Muscle of back (tissue), 11 donors: ENCODE measurements around the gene PROK2. TPM values are rescaled to one million over a fixed set of nuclear protein-coding genes. Genes with fewer than 3 reads are reported as not detected.
A peak's percentile ranks its signal among the peaks of the same experiment; 100 is the strongest.

Experiments used
- DNase-seq, 3 donors: peaks; one replicate each; pipeline versions ENCODE4 v3.0.0 to v3.0.0-alpha.2; 2013
- polyA plus RNA-seq, 10 donors: library from polyadenylated mRNA; unstranded; fragments of 120-200 nt; gene quantifications; one replicate each; pipeline ENCODE4 v1.2.1, GENCODE V29; 2013; ENCODE audit not compliant: insufficient read length in 10 of 10

Gene PROK2
- polyA plus RNA-seq, 10 donors, result 0.25 to 2.4 (median 0.82) TPM

DNA sequence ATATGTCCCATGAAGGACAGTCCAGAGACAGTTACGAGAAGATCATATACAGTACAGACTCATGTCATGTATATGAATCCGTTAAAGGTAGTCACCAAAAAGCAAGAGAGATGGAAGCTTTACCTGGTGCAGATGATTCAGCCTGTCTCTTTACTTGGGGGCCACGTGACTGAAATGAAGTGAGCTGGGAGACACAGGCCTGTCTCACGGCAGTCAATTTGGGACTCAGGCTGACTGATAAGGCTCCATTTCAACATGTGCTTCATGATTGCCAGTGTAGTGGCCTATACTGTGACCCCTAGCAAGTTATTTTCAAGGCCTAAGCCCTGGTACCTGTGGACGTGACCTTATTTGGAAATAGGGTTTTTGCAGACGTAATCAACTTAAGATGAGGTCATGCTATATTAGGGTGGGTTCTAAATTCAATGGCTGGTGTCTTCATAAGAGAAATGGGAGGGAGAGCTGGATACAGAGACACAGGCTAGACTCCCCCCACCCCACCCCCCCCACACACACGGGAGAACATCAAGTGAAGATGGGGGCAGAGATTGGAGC is 3.0 kb upstream of the PROK2 start:
- DNase-seq, result no peak

DNA sequence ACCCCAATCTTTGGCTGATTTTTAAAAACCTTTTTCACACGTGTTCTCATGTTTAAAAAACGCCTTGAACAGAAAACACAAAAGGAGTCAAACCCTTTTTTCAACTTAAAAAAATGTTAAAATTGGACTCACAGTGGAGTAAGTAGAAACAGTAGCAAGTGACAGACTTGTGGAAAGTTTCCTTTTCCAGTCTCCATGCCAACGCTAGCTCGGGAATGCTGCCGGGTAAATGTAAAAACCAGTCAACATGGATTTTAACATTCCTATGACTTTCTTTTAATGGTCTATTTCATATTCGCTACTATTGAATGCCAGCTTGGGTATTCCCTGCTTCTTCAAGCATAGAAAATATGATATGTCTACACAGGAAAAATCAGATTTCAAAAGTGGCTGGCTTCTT is 1.6 kb upstream of the PROK2 start:
- DNase-seq, result peak in 2 of 3 donors; percentile 62 to 71

DNA sequence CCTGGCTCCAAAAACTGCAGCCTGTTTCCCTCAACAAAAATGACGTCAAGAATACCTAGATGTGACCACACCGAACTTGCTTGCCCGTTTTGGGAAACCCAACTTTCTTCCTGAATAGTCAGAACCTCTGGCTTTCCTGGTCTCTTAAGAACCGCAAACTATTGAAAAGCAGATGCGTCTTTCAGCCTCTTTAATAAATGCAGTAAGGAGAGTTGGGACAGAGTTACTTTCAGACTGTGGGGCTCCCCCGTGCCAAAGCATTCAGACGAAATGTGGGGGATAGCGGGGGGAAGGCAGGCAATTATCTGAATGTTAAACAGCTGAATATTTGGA is 1.2 kb upstream of the PROK2 start:
- peak in 1 of 3 donors; percentile 52 for DNase-seq

DNA sequence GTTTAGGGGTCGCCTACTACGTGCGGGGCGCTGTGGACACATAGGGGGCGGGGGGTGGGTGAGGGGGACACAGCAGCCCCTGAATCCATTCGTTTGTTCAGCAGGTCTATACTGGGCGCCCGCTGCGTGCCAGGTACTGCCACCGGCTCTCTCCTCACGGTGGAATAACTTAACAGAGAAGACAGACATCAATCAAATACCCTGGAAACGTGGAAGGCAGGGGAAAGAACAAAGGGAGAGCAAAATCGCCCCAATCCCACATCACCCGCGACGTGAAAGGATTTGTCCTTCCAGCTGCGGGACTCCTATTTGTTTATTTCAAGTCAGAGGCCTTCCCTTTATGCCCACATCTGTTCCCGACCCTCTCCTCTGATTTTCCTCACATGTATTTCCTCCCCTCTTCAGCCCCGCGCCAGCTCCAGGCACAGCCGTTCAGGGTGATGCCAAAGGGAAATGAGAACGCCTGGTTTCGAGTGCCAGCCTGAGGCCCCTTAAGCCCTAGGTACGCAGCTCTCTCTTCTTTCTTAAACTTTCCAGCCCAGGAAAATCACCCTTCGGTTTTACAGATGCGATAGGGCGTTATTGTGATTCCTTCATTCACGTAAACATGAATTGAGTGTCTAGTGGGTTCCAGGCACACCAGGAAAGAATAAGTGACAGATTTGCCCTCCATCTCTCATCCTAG is 726 bp upstream of the PROK2 start:
- peak in 1 of 3 donors; percentile 54 for DNase-seq

DNA sequence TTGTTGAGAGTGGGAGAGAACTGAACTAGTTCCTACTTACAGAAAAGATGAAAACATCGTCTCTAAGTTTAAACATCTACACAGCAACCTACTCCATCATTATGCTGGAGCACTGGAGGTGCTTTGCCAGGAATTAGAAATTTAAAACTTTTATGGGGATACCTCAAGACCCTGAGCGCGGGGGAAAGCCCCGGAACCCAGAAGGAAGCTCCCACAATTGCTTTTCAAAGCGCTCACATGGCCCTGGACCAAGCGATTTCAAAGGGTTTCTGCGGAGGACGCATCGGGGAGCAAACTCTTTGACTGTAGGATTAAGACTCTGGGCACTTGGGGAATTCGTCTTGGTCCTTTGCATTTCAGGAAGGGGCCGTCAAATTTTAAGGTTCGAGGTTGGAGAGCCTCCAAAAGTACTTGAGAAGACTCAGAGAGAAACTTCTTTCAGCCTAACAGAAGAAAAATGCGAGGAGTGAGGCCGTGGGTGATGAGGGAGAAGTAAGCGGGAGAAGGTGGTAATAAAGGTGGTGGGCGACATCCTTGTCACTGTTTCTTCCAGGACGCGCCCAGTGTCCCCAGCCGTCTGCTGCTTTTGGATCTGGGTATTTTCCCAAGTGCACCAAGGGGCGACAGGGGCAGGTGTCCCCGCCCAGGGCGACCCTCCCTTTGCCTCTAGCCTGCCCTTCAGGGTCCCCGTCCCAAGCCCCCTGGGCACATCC is 591 bp downstream of the PROK2 start:
- peak in 1 of 3 donors; percentile 45 for DNase-seq

DNA sequence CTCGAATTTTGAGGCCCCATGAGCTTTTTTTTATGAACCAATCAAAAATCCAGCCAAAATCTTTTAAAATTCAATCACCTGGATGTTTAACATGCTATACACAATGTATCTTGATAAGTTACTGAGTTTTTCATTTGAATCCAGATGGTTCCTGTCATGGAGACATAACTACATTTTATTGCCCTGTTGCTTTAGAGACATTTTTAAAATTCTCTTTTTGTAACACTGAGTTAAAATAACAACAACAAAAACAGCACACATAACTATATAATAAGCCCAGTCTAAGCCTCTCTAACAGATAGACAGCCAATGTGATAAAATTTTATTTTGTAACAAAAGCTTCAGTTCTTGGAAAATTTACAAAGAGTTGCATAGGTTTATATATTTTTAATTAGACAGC is 1.8 kb downstream of the PROK2 start:
- no peak for DNase-seq

DNA sequence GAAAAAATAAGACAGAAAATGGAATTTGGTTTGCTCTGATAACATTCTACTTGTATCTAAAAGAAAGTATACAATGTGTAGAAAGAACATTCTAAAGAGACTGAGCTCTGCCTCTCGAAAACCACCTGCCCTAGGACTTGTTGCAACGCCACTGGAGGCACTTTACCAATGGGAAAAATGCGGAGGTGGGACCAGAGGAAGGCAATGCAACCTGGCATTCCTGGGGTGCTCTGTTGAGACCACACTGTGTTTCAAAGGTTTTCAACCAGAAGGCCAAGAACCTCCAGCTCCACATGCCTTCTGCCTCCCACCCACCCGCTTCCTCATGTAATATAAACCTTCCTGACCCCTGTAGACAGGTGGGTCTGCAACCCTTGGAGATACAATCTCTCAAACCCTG is 4.5 kb downstream of the PROK2 start:
- no peak for DNase-seq

DNA sequence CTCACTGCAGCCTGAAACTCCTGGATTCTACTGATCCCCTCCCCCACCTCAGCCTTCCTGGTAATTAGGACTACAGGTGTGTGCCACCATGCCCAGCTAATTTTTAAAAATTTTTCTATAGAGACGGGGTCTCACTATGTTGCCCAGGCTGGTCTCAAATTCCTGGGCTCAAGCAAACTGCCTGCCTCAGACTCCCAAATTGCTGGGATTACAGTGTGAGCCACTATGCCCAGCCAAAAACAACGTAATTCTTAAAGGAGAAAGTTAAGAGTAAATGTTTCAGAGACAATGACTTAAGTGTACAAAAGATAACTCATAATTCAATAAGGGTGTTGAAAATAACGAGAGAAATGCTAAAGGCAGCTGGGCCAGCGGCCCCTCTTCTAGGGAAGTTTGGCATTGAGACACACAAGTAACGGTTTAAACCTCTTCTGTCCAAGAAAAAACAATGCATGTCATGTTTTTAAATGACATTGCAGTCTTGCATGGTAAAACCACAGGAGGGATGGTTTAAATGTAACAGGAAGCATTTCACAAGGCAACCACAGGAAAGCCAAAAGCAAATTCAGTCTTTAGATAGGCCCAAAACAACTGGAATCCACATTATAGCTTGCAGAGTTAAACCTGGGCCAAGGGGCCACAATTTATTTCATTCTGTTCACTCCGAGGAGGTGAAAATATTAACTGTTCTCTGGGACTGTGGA is 5.1 kb downstream of the PROK2 start:
- peak in 1 of 3 donors; percentile 31 for DNase-seq

DNA sequence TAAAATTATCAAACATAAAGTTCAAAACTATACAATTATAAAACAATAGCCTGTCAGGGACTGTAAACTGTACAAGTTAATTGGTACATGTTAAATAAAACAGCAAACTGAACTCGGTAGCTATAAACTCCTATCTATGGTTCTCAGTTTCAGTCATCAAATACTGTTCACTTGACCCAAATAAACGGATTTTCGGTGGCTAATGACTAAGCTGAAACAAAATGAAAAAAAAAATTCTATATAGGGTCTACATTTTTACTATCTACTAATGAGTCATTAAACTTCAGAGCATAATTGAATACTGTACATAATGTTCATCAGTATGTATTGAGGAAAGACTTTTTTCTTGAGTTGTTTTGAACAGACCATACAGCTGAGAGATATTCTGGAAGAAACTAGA is 6.6 kb downstream of the PROK2 start:
- no peak for DNase-seq

DNA sequence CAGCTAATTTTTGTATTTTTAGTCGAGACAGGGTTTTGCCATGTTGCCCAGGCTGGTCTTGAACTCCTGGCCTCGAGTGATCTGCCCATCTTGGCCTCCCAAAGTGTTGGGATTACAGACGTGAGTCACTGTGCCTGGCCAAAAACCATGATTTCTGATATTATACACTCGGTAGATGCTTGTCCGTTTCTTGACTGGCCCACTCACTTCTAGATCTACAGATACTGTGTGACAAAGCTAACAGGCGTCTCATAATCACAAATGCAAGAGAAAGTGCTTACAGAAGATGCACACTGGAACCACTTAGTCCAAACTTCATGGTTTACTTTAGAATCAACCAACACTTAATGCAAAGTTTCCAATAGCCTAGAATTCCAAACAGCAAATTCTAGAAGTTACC is 8.4 kb downstream of the PROK2 start:
- no peak for DNase-seq

DNA sequence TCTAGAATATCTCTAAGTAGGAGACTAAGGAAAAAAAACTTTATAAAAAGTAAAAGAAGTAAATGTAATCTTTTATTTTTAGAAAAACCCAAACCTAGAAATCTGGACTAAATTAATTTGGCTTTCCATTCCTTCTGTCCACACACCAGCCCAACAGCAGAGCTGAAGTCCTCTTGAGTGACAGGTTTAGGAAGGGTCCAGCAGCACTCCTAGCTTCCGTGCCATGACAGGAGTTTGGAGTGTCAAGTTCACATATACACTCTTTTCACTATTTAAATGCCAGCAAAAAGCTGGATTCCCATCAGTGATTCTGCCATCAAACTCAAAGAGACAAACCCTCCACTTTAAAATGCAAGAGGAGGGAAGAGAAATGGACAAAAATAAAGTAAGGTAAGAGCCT is 13.1 kb downstream of the PROK2 start:
- DNase-seq, result no peak

DNA sequence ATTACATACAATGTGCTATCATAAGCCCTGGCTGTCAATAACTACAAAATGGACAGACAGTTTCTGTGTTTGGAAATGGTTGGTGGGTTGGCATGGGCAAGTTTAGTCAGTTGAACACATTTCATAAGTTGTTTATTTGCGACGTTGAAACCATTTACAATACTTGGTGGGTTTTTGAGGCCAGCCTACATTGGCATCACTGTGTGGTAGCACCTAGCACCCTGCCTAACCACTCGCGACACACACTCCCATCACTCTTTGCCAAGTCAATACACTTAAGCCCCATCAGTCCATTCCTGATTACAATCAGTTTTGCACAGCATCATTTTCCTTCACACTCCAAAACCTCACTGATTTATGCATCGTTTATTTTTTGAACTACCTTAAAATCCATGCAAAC is 13.8 kb downstream of the PROK2 start:
- no peak for DNase-seq

DNA sequence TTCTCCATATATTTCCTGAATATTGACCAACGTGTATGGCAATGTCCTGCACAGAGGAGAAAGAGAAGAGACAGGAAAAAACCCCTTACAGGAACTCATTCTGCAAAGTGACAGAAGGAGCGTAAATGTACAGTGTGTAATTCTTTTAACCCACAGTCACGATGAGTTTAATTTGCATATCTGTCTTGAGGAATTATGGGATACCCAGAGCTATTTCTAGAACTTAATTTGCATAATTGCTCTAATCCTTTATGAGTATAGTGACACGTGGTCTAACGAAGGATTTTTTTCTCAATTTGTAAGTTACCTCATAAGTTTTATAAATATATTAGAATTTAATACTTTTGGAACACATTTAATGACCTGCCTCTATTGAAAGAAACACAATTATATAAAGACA is 21.5 kb downstream of the PROK2 start:
- no peak for DNase-seq

DNA sequence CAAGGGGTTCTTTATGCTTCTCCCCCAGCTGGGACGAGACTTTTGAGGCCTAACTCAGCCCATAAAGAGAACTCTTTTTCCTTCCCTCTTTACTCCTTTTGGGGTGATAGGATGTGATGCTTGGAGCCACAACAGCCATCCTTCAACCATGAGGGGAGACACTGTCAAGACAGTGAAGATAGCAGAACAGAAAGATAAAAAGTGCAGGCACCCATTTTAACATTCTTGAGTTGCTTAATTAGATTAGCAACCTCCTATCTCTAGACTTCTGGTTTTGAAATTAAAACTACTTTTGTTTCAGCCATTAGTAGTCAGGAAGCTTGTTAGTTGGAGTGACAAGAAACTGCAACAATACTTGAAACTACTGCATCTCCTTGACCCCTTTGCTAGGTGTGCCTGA is 24.8 kb downstream of the PROK2 start:
- no peak for DNase-seq

DNA sequence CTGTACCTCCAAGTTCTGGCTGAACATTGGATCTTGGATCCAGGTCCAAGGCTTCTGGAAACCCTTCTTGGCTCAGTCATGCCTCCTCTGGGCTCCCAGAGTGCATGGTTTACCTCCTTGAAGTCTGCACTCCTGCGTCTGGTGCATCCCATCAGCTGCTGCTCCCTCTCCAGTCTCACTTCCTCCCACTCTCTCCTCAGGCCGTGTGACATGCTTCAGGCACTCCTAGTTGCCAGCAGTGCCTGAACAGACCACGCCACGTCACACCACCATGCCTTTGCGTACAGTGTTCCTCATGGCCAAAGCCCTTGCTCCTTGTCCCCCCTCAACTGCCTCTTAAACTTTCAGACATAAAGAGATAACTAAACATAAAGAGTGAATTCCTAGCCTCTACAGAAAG is 25.5 kb downstream of the PROK2 start:
- DNase-seq, result no peak

DNA sequence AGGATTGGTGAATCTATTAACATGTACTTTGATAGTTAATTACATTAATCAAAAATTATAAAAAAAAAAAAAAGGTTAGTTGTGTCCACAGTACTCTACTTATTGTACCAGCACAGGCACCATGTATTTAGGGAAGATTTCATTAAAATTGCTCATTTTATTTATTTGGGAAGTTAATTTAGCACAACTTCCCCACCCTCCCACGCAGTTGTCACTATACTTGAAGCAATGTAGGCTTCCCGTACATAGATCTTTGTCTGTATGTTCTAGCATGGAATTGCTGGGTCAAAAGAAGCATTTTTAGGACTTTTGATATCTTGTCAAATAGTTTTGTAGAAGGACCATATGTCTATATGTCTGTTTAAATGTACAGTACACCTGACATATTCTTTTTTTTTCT is 26.9 kb downstream of the PROK2 start:
- DNase-seq, result no peak

DNA sequence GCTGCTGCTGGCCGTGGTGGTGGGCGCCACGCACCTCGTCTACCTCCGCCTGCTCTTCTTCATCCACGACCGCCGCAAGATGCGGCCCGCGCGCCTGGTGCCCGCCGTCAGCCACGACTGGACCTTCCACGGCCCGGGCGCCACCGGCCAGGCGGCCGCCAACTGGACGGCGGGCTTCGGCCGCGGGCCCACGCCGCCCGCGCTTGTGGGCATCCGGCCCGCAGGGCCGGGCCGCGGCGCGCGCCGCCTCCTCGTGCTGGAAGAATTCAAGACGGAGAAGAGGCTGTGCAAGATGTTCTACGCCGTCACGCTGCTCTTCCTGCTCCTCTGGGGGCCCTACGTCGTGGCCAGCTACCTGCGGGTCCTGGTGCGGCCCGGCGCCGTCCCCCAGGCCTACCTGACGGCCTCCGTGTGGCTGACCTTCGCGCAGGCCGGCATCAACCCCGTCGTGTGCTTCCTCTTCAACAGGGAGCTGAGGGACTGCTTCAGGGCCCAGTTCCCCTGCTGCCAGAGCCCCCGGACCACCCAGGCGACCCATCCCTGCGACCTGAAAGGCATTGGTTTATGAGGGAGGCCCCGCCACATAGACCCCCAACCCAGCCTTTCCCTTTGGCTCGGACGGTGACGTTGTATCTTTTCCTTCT is 30.2 kb downstream of the PROK2 start:
- DNase-seq, result peak in 1 of 3 donors; percentile 22

DNA sequence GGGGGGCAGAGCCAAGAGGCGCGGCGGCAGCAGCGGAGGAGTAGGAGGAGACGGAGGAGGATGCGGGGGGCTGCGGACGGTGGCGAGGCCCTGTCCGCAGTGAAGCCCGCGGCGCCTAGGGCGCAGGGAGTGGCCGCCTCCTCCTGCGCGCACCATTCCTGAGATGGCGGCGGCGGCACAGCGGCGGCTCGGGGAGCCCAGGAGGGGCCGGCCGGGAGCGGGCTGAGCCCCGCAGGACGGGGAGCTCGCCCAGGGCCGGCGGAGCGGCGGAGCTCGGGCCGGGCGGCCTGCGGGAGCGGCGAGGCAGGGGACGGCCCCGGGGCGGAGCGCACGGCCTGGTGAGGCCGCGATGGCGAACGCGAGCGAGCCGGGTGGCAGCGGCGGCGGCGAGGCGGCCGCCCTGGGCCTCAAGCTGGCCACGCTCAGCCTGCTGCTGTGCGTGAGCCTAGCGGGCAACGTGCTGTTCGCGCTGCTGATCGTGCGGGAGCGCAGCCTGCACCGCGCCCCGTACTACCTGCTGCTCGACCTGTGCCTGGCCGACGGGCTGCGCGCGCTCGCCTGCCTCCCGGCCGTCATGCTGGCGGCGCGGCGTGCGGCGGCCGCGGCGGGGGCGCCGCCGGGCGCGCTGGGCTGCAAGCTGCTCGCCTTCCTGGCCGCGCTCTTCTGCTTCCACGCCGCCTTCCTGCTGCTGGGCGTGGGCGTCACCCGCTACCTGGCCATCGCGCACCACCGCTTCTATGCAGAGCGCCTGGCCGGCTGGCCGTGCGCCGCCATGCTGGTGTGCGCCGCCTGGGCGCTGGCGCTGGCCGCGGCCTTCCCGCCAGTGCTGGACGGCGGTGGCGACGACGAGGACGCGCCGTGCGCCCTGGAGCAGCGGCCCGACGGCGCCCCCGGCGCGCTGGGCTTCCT is 31.0 kb downstream of the PROK2 start, which contains the start of gene GPR27:
GPR27 (plus strand) TSS at position 155 of the 909 bp plus-strand sequence; CDS start at position 350, 195 bp downstream.
- peak; percentile 18 to 89 (median 44) for DNase-seq

DNA sequence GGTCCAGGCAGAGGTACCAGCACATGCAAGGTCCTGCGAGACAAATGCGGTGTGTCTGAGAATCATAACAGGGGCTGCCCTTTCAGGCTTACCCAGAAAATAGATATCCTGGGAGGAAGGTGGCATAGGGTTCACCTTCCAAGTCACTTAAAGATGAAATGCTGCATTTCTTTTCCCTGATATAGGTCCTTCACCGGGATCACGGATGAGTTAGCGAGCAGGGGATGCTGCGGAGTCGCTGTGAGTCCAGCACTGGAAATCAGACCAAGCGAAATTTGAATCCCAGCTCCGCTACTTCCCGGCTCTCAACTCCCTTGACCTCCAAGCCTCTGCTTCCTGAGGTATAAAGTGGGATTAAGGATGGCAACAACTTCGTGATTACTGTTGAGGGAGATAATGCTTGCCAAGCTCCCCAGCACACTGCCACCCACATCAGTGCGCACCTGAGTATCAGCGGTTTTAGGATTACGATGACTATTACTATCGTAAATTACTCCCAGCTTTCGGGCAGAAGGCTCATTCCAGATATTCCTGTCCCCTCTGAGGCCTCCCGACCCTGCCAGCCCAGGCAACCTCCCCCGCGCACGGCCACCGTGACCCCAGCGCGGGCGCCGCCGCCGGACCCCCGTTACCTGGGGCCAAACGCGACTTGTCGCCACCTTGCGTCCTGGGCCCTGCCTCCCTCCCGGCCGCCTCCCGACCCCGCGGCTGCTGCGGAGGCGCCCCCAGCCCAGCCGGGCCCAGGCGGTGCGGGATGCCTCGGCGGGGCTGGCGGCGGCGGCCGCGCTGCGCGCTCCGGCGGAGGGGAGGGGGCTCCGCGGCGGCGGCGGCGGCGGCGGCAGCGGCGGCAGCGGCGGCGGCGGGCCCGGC is 31.9 kb downstream of the PROK2 start:
- peak in 1 of 3 donors; percentile 48 for DNase-seq

DNA sequence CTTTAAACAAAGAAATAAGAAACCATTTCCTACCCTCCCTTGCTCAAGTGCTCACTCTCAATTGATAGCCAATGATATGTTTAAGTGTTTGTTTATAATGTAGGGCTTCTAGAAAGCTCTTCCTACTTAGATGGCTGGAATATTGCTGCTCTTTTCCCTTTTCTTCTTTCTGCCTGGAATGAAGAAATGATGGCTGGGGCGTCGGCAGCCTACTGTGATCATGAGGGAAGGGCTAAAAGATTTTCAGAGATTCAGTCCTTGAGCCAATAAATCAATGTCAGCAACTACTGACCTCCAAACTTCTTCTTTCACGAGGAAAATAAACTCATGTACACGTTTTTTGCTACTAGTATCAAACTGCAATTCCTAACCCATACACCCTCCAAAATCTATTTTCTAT is 33.3 kb downstream of the PROK2 start:
- DNase-seq, result no peak
